Duodenal mucosa (tissue), 2 donors: Measurements from ENCODE around the gene CCDC88B.

Experiments used
- H3K27ac ChIP-seq: one replicate; pipeline ENCODE4 v1.7.0; 2013; ENCODE audit warnings: low read depth, low read length
- H3K27me3 ChIP-seq, 2 donors: one replicate each; pipeline ENCODE4 v1.7.0; 2013; ENCODE audit warnings: low read length in 2 of 2, control low read depth in 1 of 2; ENCODE audit not compliant: insufficient read depth in 2 of 2, control insufficient read depth in 1 of 2
- H3K36me3 ChIP-seq, 2 donors: one replicate each; pipeline ENCODE4 v1.7.0; 2013; ENCODE audit warnings: low read length in 2 of 2, control low read depth in 1 of 2; ENCODE audit not compliant: insufficient read depth in 2 of 2, control insufficient read depth in 1 of 2
- H3K4me1 ChIP-seq, 2 donors: one replicate each; pipeline ENCODE4 v1.7.0; 2013; ENCODE audit warnings: low read length in 2 of 2, control low read depth in 1 of 2; ENCODE audit not compliant: insufficient read depth in 2 of 2, control insufficient read depth in 1 of 2
- H3K4me3 ChIP-seq, 2 donors: one replicate each; pipeline ENCODE4 v1.7.0; 2013; ENCODE audit warnings: low read length in 2 of 2, low read depth in 1 of 2
- H3K9ac ChIP-seq, 2 donors: one replicate each; pipeline ENCODE4 v1.7.0; 2013; ENCODE audit warnings: low read length in 2 of 2, low read depth in 1 of 2
- H3K9me3 ChIP-seq, 2 donors: one replicate each; pipeline ENCODE4 v1.7.0; 2013; ENCODE audit warnings: low read length in 2 of 2, control low read depth in 1 of 2; ENCODE audit not compliant: control insufficient read depth in 1 of 2

The CCDC88B gene

DNA sequence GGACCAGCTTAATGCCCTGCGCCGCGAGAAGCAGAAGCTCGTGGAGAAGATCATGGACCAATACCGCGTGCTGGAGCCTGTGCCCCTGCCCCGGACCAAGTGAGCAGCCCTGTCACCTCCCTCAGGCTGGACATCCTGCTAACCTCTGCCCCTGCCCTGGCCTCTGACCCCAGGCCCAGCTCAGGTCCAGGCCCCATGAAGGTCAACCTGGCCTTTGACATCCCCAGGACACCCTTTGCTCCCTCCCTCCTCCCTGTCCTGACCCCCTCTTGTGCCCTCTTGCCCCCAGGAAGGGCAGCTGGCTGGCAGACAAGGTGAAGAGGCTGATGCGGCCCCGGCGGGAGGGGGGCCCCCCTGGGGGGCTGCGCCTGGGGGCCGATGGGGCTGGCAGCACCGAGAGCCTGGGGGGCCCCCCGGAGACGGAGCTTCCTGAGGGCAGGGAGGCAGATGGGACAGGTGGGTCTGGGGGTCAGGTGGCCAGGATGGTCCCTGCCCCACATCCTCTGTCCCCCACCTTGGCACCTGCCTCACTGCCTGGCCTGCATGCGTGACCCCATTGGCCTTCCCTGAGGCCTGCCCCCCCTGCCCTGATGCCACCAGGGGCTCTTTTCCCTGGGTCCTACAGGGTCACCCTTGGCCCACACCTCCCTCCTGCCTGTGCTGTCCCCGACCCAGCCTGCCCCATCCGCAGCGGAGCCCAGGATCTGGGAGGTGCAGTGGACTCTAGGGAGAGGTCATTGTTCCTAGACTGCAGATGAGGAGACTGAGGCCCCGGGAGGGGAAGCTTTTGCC lies 13.9 kb downstream of the CCDC88B start:
- no peaks in the 10 kb centered on the region for H3K36me3 ChIP-seq
- H3K27ac ChIP-seq, result no peak overlapping the region
- H3K27me3 ChIP-seq, result no peaks in the 10 kb centered on the region
- no peak overlapping the region for H3K9ac ChIP-seq
- peaks cover 19 to 23% of the 10 kb centered on the region in 2 donors for H3K4me1 ChIP-seq
- no peaks in the 10 kb centered on the region for H3K9me3 ChIP-seq
- H3K4me3 ChIP-seq, result no peak overlapping the region

GRCh38 chr11:64355078-64355940 lies 15.3 kb downstream of the CCDC88B start:
- Histone ChIP-seq H3K9me3 (no peaks in the 10 kb centered on the region), H3K9ac (peak overlapping the region; percentile 59 to 76), H3K27ac (no peak overlapping the region), H3K36me3 (no peaks in the 10 kb centered on the region), H3K4me3 (peak overlapping the region; percentile 60 to 71), H3K27me3 (no peaks in the 10 kb centered on the region), H3K4me1 (peaks cover 27 to 34% of the 10 kb centered on the region in 2 donors)

DNA sequence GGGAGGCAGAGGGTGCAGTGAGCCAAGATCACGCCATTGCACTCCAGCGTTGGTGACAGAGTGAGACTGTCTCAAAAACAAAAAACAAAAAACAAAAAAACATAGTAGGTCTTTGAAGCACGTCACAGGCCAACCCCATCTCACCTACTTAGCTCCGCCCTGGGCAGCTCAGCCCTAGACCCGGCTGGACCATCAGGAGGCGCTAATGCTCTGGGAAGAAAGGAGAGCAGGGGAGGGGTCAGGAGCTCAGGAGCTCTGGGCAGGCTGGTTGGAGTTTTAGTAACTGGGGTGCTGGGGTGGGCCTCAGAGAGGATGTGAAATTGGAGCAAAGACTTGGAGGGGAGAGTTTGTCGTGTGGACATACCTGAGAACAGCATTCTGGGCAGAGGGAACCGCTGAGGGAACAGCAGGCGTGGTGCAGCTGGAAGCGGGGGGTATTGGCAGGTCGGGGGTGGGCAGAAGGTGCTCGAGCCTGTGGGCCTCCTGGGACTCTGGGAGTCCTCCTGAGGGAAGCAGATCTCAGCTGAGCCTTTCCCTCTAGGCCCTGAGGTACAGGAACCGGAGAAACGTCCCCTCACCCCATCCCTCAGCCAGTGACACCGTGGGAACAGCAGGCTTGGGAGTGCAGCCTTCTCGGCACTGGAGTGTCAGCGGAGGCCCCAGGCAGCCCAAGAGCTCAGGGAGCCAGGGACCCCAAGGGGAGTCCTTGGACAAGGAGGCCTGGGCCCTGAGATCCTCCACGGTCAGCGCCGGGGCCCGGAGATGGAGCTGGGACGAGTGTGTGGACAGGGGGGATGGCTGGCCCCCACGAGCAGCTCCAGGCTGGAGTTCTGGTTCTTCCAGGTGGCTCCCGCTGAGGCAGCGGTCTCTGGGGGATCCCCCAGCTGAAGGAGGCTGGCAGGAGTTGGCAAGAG lies 16.8 kb downstream of the CCDC88B start:
- Histone ChIP-seq H3K9me3 (no peaks in the 10 kb centered on the region), H3K36me3 (peaks cover 5 to 6% of the 10 kb centered on the region in 2 donors), H3K27me3 (no peaks in the 10 kb centered on the region), H3K27ac (no peak overlapping the region), H3K9ac (no peak overlapping the region), H3K4me3 (no peak overlapping the region), H3K4me1 (peaks cover 31 to 37% of the 10 kb centered on the region in 2 donors)

DNA sequence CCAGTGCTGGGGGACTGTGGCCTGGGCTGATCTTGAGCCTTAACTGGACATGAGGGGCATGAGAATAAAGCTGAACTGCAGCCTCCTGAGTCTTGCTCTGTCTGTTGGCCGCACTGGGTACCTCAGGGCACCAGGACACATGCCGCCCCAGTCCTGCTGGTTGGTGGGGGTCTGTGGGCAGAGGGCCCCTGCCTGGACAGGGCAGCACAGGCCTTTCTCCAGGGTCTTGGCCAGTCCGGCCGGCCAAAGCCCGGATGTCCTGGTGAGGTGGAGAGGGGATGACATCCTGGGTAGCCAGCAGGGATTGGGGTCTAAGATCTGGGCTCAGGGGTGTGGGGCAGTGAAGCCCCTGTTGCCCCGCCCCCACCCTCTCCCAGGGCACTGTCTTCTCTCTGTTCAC lies 17.4 kb downstream of the CCDC88B start:
- Histone ChIP-seq H3K9ac (no peak overlapping the region), H3K27me3 (no peaks in the 10 kb centered on the region), H3K36me3 (peaks cover 11 to 13% of the 10 kb centered on the region in 2 donors), H3K4me3 (no peak overlapping the region), H3K27ac (no peak overlapping the region), H3K9me3 (no peaks in the 10 kb centered on the region), H3K4me1 (peaks cover 31 to 37% of the 10 kb centered on the region in 2 donors)

- Histone ChIP-seq H3K27ac (peak overlapping the region; percentile 85), H3K4me1 (peaks cover 31 to 37% of the 10 kb centered on the region in 2 donors), H3K4me3 (peak overlapping the region; percentile 90 to 93), H3K27me3 (no peaks in the 10 kb centered on the region), H3K9me3 (no peaks in the 10 kb centered on the region), H3K9ac (peak overlapping the region; percentile 70 to 80), H3K36me3 (peaks cover 11 to 18% of the 10 kb centered on the region in 2 donors)
Observed at GRCh38 chr11:64357904-64358535, 18.0 kb downstream of the CCDC88B start.

DNA sequence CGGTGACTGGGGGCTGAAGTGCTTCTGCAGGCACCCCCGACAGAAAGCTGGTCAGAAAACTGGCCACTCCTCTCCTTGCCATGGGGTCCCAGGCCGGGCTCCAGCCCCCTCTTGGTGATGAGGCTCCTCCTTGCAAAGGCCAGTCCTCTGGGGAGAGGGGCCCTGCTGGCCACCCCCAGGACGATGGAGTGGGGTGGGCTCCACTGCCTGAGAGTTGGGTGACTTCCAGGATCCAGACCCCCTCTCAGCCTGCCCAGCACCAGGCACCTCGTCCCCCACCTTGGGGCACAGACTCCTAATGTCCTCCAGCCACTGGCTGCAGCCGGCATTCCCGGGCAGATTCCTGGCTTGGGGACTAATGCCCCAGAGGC lies 18.5 kb downstream of the CCDC88B start:
- peak overlapping the region; percentile 70 to 80 for H3K9ac ChIP-seq
- no peaks in the 10 kb centered on the region for H3K27me3 ChIP-seq
- peaks cover 11 to 23% of the 10 kb centered on the region in 2 donors for H3K36me3 ChIP-seq
- peaks cover 31 to 37% of the 10 kb centered on the region in 2 donors for H3K4me1 ChIP-seq
- no peaks in the 10 kb centered on the region for H3K9me3 ChIP-seq
- H3K4me3 ChIP-seq, result peak overlapping the region; percentile 90 to 93
- peak overlapping the region; percentile 85 for H3K27ac ChIP-seq

DNA sequence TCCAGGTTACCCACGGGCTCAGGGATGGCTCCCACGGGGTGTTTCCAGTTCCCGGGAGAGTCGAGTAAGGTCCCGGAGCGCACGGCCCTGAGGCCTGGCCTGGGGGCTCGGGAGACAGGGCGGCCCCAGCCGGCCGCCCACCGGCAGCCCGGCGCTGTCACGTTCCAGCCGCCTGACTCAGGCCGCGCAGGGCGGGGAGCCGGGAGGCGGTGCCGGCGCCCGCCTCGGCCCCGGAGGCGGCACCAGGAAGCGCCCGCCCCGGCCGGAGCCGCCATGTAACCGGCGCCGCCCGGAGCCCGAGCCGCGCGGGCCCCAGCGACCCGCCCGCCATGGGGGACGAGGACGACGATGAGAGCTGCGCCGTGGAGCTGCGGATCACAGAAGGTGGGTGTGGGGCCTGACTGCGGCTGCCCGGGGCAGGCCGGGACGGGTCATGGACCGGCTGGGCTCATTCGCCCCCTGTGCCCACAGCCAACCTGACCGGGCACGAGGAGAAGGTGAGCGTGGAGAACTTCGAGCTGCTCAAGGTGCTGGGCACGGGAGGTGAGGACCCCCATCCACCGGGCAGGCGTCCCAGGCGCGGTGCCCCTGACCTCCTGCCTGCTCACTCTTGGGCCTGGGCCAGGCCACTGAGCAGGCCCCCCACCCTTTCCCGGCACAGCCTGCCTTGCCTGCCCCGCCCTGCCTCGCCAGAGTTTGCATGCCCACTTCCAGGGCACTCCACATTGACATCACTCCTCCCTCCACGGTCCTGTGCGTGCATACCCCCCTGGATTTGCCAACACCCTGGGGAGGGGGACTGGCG lies 19.1 kb downstream of the CCDC88B start, which contains the start of gene RPS6KA4:
RPS6KA4 (plus strand) TSS at position 256 of the 805 bp plus-strand sequence; CDS start at position 330, 74 bp downstream.
- Histone ChIP-seq H3K4me3 (peak within 1 kb of the TSS; percentile 90 to 93), H3K9ac (peak within 1 kb of the TSS; percentile 80 to 94), H3K9me3 (no peaks in the 10 kb centered on the region), H3K27ac (peak within 1 kb of the TSS; percentile 85), H3K27me3 (no peaks in the 10 kb centered on the region), H3K36me3 (peaks cover 11 to 28% of the 10 kb centered on the region in 2 donors), H3K4me1 (peaks cover 31 to 37% of the 10 kb centered on the region in 2 donors)

DNA sequence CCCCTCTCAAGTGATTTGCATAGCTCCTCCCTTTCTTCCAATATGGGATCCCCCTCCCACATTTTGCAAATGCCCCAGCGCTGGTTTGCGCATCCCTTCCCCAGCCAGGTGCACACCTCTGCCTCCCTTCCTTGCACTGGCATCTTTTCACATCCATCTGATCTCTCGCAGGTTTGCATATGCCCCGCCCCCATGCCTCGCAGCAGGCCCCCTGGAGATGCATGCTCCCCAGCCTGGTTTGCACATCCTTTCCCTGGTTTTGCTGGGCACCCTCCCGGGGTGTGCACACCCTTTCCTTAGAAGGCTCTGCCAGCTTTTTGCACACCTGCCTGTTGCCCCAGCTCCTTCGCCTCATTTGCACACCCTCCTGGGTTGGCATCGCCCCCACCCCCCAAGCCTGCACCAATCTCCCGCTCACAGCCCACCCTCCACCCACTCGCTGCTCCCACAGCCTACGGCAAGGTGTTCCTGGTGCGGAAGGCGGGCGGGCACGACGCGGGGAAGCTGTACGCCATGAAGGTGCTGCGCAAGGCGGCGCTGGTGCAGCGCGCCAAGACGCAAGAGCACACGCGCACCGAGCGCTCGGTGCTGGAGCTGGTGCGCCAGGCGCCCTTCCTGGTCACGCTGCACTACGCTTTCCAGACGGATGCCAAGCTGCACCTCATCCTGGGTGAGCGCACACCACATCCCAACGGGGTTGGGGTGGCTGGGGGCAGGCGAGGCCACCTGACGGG lies 19.9 kb downstream of the CCDC88B start:
- Histone ChIP-seq H3K4me3 (peak overlapping the region; percentile 90 to 93), H3K9me3 (no peaks in the 10 kb centered on the region), H3K27me3 (no peaks in the 10 kb centered on the region), H3K27ac (no peak overlapping the region), H3K36me3 (peaks cover 11 to 32% of the 10 kb centered on the region in 2 donors), H3K4me1 (peaks cover 28 to 37% of the 10 kb centered on the region in 2 donors), H3K9ac (peak overlapping the region; percentile 80 to 94)
